ENCODE data around the gene DGKG.

GRCh38 chr3:186235554-186235953 lies 126.5 kb downstream of the DGKG start:
- TF ChIP-seq CTCF (IDR thresholded peaks at IDR 0.05; ENCODE audit: insufficient read depth, low read length) (no peak), POLR2AphosphoS5 (IDR thresholded peaks at IDR 0.05; ENCODE audit: low read depth) (no peak), REST (IDR thresholded peaks at IDR 0.05; ENCODE audit: insufficient replicate concordance, low read depth) (no peak)

All from HL-60 (cell line).